GM12878 (cell line): ENCODE results near the gene EIF2D. TPM values are rescaled to one million over a fixed set of nuclear protein-coding genes. Genes with fewer than 3 reads are reported as not detected.

ENCODE experiments used
- ATAC-seq: fragments of 200-7000 bp; cut with Tn5 transposase; 3 replicates; pipeline ENCODE4 v1.9.1; 2020; ENCODE audit warnings: mild to moderate bottlenecking, moderate library complexity
- BruUV-seq: library from RNA; stranded (reverse); fragments of 400-500 nt; replicated peaks from 2 replicates; lab custom pipeline; 2021; lab: Mats Ljungman, UMichigan
- CTCF ChIA-PET: fragments of 300-600 bp; sonication (Branson Sonifier 250); formaldehyde crosslinking; extraction: SDS; loops from one replicate; lab custom pipeline; 2021; ENCODE audit warnings: inconsistent platforms; lab: Yijun Ruan, JAX
- POLR2A ChIA-PET: fragments of 350-600 bp; formaldehyde crosslinking; extraction: SDS; loops from one replicate; lab custom pipeline; 2021; ENCODE audit warnings: inconsistent platforms; lab: Charles Lee
- RAD21 ChIA-PET: fragments of 300-600 bp; sonication (Branson Sonifier 250); formaldehyde crosslinking; loops from one replicate; lab custom pipeline; 2023; ENCODE audit warnings: antibody characterized with exemption; ENCODE audit not compliant: unreplicated experiment; lab: Charles Lee
- SMC1A ChIA-PET: fragments of 300-600 bp; sonication (Branson Sonifier 250); formaldehyde crosslinking; loops from one replicate; lab custom pipeline; 2023; ENCODE audit not compliant: unreplicated experiment, uncharacterized antibody; lab: Charles Lee
- DNase-seq: peaks from one replicate; pipeline ENCODE4 v3.0.0-alpha.2; 2011; ENCODE audit warnings: low read depth, low spot score
- FAIRE-seq: peaks from 3 replicates; lab custom pipeline; 2011; peaks lifted over from hg19 to GRCh38; lab: Jason Lieb, UNC
- H2AFZ ChIP-seq: 2 replicates; pipeline ENCODE4 v1.6.0; 2011; ENCODE audit warnings: low read depth, low read length, control low read depth; ENCODE audit not compliant: control insufficient read depth
- H3K27ac ChIP-seq: 2 replicates; pipeline ENCODE4 v1.5.1; 2011; ENCODE audit warnings: control low read depth; ENCODE audit not compliant: control insufficient read depth, insufficient read depth
- H3K27me3 ChIP-seq, 2 experiments: replicated peaks in 1 of 2; 2 replicates each; pipeline versions ENCODE4 v1.6.0 to v1.6.1; 2011; ENCODE audit warnings: low read length in 1 of 2; ENCODE audit not compliant: control insufficient read depth in 2 of 2, insufficient read depth in 2 of 2
- H3K36me3 ChIP-seq, 2 experiments: 2 replicates each; pipeline ENCODE4 v1.5.1; 2011; ENCODE audit warnings: low read length in 1 of 2; ENCODE audit not compliant: control insufficient read depth in 2 of 2, insufficient read depth in 2 of 2
- H3K4me1 ChIP-seq: 2 replicates; pipeline ENCODE4 v1.6.1; 2011; ENCODE audit warnings: mild to moderate bottlenecking, low read length, moderate library complexity, mixed read lengths; ENCODE audit not compliant: control insufficient read depth, insufficient read depth
- H3K4me2 ChIP-seq: 2 replicates; pipeline ENCODE4 v1.6.0; 2011; ENCODE audit warnings: control low read depth; ENCODE audit not compliant: control insufficient read depth, insufficient read depth
- H3K4me3 ChIP-seq: fragments of 200-600 bp; sonication (generic); 2 replicates; pipeline ENCODE4 v1.5.1; 2016
- H3K79me2 ChIP-seq: 2 replicates; pipeline ENCODE4 v1.6.0; 2011; ENCODE audit warnings: low read length; ENCODE audit not compliant: control insufficient read depth, insufficient read depth
- H3K9ac ChIP-seq: 2 replicates; pipeline ENCODE4 v1.8.0; 2011; ENCODE audit warnings: low read length, control low read depth, mixed read lengths; ENCODE audit not compliant: control insufficient read depth, insufficient read depth
- H3K9me3 ChIP-seq: replicated peaks from 3 replicates; pipeline ENCODE4 v1.5.1; 2011; ENCODE audit warnings: mild to moderate bottlenecking, low read length; ENCODE audit not compliant: control insufficient read depth, insufficient read depth
- H4K20me1 ChIP-seq: 2 replicates; pipeline ENCODE4 v1.6.0; 2011; ENCODE audit not compliant: control insufficient read depth, insufficient read depth
- BMI1 ChIP-seq: fragments of 450-650 bp; IDR thresholded peaks from 2 replicates; pipeline ENCODE4 v1.6.1; 2016; ENCODE audit warnings: mild to moderate bottlenecking, moderate library complexity, borderline replicate concordance
- EGR1 ChIP-seq, 2 experiments: IDR thresholded peaks; 1 replicate in 1 of 2; 2 replicates in 1 of 2; pipeline ENCODE4 v1.6.1; 2011 to 2012; ENCODE audit warnings: low read depth in 2 of 2, low read length in 2 of 2, borderline replicate concordance in 1 of 2, mild to moderate bottlenecking in 1 of 2, moderate library complexity in 1 of 2
- EP300 ChIP-seq, 2 experiments: fragments of 150-350 bp in 1 of 2; IDR thresholded peaks; 2 replicates each; pipeline ENCODE4 v1.6.1; 2011 to 2012; ENCODE audit warnings: low read depth in 2 of 2, low read length in 2 of 2, borderline replicate concordance in 1 of 2, improper control_type of control experiment in 1 of 2, inconsistent platforms in 1 of 2; ENCODE audit not compliant: control insufficient read depth in 1 of 2
- ETV6 ChIP-seq, 2 experiments: fragments of 450-650 bp in 1 of 2; IDR thresholded peaks in 1 of 2; conservative IDR thresholded peaks in 1 of 2; 2 replicates each; pipeline ENCODE4 v1.6.1; 2014; ENCODE audit warnings: antibody characterized with exemption in 1 of 2, borderline replicate concordance in 1 of 2, low read depth in 1 of 2, mild to moderate bottlenecking in 1 of 2, moderate library complexity in 1 of 2
- MXI1 ChIP-seq: fragments of 150-350 bp; IDR thresholded peaks from 2 replicates; pipeline ENCODE4 v1.6.1; 2011; ENCODE audit warnings: low read depth, mild to moderate bottlenecking, inconsistent platforms, low read length, improper control_type of control experiment
- NBN ChIP-seq: fragments of 450-650 bp; IDR thresholded peaks from 2 replicates; pipeline ENCODE4 v1.6.1; 2016
- PAX5 ChIP-seq: IDR thresholded peaks from 2 replicates; pipeline ENCODE4 v1.6.1; 2011; ENCODE audit warnings: low read depth, low read length, borderline replicate concordance
- RB1 ChIP-seq: fragments of 450-650 bp; formaldehyde crosslinking; IDR thresholded peaks from 2 replicates; pipeline ENCODE4 v1.6.1; 2017; ENCODE audit warnings: mild to moderate bottlenecking, borderline replicate concordance
- TAF1 ChIP-seq: IDR thresholded peaks from 2 replicates; pipeline ENCODE4 v1.6.1; 2011; ENCODE audit warnings: mild to moderate bottlenecking, low read depth, low read length, borderline replicate concordance
- TARDBP ChIP-seq: IDR thresholded peaks from 2 replicates; pipeline ENCODE4 v1.6.1; 2016; ENCODE audit warnings: borderline replicate concordance
- WGBS: methylation state at CpG from one replicate; pipeline ENCODE4 v1.1.6; 2016; ENCODE audit warnings: low lambda C conversion rate; ENCODE audit not compliant: insufficient replicate concordance, insufficient coverage; ENCODE audit errors: missing lambda C conversion rate; 5-methylcytosine and 5-hydroxymethylcytosine counted together
- in situ Hi-C: fragments of 300-500 bp; cut with MboI; formaldehyde crosslinking; loops from 9 replicates; pipeline ENCODE4 v1.14.3; 2018; ENCODE audit warnings: mixed read lengths
- intact Hi-C: fragments of 100-400 bp; cut with micrococcal nuclease; formaldehyde crosslinking; loops from one replicate; pipeline ENCODE4 v1.14.2; 2022; ENCODE audit not compliant: unreplicated experiment
- polyA plus RNA-seq, 11 experiments: library from polyadenylated mRNA; depleted of rRNA in 4 of 11; unstranded in 6 of 11; stranded (reverse) in 5 of 11; fragments of >200 nt; fragmentation: Nextera tagmentation in 4 of 11; fragmentation: Illumina TruSeq in 1 of 11; extraction: Ambion mirVana in 4 of 11; extraction: Trizol in 1 of 11; gene quantifications; 1 replicate in 1 of 11; 2 replicates in 10 of 11; pipeline versions ENCODE4 v1.2.1 to v1.2.3, GENCODE V29; 2011 to 2016; ENCODE audit warnings: inconsistent platforms in 2 of 11, missing spikeins in 2 of 11, low read depth in 1 of 11
- total RNA-seq, 4 experiments: library from RNA; depleted of rRNA in 3 of 4; stranded (reverse); fragments of >200 nt in 3 of 4; fragmentation: Illumina TruSeq in 1 of 4; extraction: Trizol in 1 of 4; gene quantifications; 2 replicates each; pipeline versions ENCODE4 v1.2.1 to v1.2.3, GENCODE V29; 2013 to 2021
- TF ChIP-seq, protein P1 (sequence below): fragments of 150-350 bp; IDR thresholded peaks from 2 replicates; pipeline ENCODE4 v1.6.1; 2016; ENCODE audit warnings: low read depth, low read length
- TF ChIP-seq, protein P2 (sequence below): fragments of 450-650 bp; conservative IDR thresholded peaks from 2 replicates; pipeline ENCODE4 v1.6.1; 2017; ENCODE audit warnings: mild to moderate bottlenecking, moderate library complexity

The EIF2D gene
- total and polyA plus RNA-seq, 10 of the 15 experiments (the other 5 are each of a cell fraction or from before 2014, with no cell fraction given): 65.2 to 133 (median 79.0) TPM

DNA sequence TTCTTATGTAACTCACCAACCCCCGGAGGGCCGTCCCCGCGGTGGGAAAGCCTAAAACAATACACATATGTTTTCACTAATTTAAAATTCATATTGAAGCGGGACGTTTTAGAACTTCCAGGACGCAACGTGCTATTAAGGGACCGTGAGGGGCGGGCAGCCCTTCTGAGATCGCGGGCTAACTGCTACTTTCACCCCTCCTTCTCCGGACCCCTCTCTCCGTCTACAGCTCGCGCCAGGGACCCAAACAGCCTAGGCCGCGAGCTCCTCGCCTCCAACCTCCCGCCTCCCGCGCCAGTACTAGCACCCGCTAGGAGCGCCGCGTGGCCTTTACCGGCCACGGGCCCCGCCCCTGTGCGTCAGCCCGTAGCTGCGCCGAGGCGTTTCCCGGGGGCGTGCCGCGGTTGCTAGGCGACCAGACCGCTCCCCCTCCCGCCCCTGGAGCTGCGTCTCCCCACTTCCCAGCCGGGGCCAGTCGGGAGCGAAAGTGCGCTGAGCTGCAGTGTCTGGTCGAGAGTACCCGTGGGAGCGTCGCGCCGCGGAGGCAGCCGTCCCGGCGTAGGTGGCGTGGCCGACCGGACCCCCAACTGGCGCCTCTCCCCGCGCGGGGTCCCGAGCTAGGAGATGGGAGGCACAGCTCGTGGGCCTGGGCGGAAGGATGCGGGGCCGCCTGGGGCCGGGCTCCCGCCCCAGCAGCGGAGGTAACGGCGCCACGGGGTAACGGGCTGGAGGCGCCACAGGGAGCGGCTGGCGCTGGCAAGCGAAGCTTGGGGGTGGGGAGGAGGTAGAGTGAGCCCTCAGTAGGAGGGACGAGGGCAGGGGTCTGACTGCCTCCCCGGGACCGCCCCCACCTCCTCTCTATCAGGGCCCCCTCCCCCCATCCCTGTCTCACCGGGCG, 23.1 kb upstream of the EIF2D start, which contains the start of gene DYRK3:
DYRK3 (plus strand) TSS at position 457 of the 898 bp plus-strand sequence; CDS start at position 625, 168 bp downstream.
- peak within 1 kb of the TSS; percentile 62 for H3K27ac ChIP-seq
- no peaks in the 10 kb centered on the region for H3K36me3 ChIP-seq
- ChIA-PET SMC1A (interaction anchor here (0.6 to 10.6 kb wide), 40 partner anchors 9 to 441 kb away, joined by 3 to 301 read pairs (median 4); partner anchors contain the start of genes EIF2D, FCMR and IL19), RAD21 (interaction anchor here (0.7 to 8.7 kb wide), 33 partner anchors 12 to 347 kb away, joined by 3 to 207 read pairs (median 5); partner anchors contain the start of genes EIF2D, FCMR, IKBKE and IL19), CTCF (interaction anchor here (0.7 to 19.1 kb wide), 38 partner anchors 8 to 347 kb away, joined by 3 to 1150 read pairs (median 5); partner anchors contain the start of genes EIF2D, FCMR and IKBKE), POLR2A (interaction anchor here (0.7 to 7.5 kb wide), 19 partner anchors 13 to 284 kb away, joined by 3 to 92 read pairs (median 5); partner anchors contain the start of genes EIF2D, IKBKE and RASSF5)
- in situ Hi-C loops (no loop called here), intact Hi-C loops (loop anchor here (2.0 to 10.0 kb wide), 4 partner anchors 23 to 277 kb away; partner anchors contain the start of gene EIF2D)
- H3K9ac ChIP-seq: peak within 1 kb of the TSS; percentile 76
- BruUV-seq: no TSS peak
- H4K20me1 ChIP-seq: no peaks in the 10 kb centered on the region
- peak within 1 kb of the TSS; percentile 94 for H3K4me3 ChIP-seq
- FAIRE-seq (peak; percentile 38), ATAC-seq (peak; percentile 92), DNase-seq (peak; percentile 71)
- peak within 1 kb of the TSS; percentile 92 for H2AFZ ChIP-seq
- H3K79me2 ChIP-seq: peaks cover 18% of the 10 kb centered on the region
- peak within 1 kb of the TSS; percentile 99 for H3K4me2 ChIP-seq
- H3K27me3 ChIP-seq: no peaks in the 10 kb centered on the region
- under 1% methylated on average over 77 of the region's 84 CpGs for WGBS
- H3K4me1 ChIP-seq: peaks cover 26% of the 10 kb centered on the region
- no peaks in the 10 kb centered on the region for H3K9me3 ChIP-seq
- TF ChIP-seq TAF1 (peak; percentile 76), EP300 (IDR thresholded peaks at IDR 0.05; ENCODE audit: borderline replicate concordance in 1 of 2, control insufficient read depth in 1 of 2, low read depth in 2 of 2, low read length in 2 of 2) (0 out of 4 replicates have a peak, but pooled peaks of 1 of the 2 experiments have one; percentile 17), RB1 (peak; percentile 84; the same call in 1 of the 2 replicates), PAX5 (peak; percentile 74; the same call in 1 of the 2 replicates), NBN (no peak), ETV6 (conservative IDR thresholded peaks at IDR 0.05 in 1 of 2, IDR thresholded peaks at IDR 0.05 in 1 of 2; ENCODE audit: borderline replicate concordance in 1 of 2, low read depth in 1 of 2) (no peak), EGR1 (IDR thresholded peaks at IDR 0.05; ENCODE audit: borderline replicate concordance in 1 of 2, low read depth in 2 of 2, low read length in 2 of 2) (peak; percentile 89 to 97), TARDBP (0 out of 2 replicates have a peak, but pooled peaks have one; percentile 12), BMI1 (peak; percentile 99), MXI1 (peak; percentile 95)
- TF ChIP-seq, protein P1, sequence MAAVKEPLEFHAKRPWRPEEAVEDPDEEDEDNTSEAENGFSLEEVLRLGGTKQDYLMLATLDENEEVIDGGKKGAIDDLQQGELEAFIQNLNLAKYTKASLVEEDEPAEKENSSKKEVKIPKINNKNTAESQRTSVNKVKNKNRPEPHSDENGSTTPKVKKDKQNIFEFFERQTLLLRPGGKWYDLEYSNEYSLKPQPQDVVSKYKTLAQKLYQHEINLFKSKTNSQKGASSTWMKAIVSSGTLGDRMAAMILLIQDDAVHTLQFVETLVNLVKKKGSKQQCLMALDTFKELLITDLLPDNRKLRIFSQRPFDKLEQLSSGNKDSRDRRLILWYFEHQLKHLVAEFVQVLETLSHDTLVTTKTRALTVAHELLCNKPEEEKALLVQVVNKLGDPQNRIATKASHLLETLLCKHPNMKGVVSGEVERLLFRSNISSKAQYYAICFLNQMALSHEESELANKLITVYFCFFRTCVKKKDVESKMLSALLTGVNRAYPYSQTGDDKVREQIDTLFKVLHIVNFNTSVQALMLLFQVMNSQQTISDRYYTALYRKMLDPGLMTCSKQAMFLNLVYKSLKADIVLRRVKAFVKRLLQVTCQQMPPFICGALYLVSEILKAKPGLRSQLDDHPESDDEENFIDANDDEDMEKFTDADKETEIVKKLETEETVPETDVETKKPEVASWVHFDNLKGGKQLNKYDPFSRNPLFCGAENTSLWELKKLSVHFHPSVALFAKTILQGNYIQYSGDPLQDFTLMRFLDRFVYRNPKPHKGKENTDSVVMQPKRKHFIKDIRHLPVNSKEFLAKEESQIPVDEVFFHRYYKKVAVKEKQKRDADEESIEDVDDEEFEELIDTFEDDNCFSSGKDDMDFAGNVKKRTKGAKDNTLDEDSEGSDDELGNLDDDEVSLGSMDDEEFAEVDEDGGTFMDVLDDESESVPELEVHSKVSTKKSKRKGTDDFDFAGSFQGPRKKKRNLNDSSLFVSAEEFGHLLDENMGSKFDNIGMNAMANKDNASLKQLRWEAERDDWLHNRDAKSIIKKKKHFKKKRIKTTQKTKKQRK: no peak
- TF ChIP-seq, protein P2, sequence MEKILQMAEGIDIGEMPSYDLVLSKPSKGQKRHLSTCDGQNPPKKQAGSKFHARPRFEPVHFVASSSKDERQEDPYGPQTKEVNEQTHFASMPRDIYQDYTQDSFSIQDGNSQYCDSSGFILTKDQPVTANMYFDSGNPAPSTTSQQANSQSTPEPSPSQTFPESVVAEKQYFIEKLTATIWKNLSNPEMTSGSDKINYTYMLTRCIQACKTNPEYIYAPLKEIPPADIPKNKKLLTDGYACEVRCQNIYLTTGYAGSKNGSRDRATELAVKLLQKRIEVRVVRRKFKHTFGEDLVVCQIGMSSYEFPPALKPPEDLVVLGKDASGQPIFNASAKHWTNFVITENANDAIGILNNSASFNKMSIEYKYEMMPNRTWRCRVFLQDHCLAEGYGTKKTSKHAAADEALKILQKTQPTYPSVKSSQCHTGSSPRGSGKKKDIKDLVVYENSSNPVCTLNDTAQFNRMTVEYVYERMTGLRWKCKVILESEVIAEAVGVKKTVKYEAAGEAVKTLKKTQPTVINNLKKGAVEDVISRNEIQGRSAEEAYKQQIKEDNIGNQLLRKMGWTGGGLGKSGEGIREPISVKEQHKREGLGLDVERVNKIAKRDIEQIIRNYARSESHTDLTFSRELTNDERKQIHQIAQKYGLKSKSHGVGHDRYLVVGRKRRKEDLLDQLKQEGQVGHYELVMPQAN: peak; percentile 92
